PC-3 (cell line): ENCODE results near the gene TMEM63B. TPM values are rescaled to one million over a fixed set of nuclear protein-coding genes. Genes with fewer than 3 reads are reported as not detected.

Experiments
- ATAC-seq: fragments of 200-7000 bp; cut with Tn5 transposase; 2 replicates; pipeline ENCODE4 v1.9.1; 2020; ENCODE audit warnings: mild to moderate bottlenecking, moderate library complexity
- BruUV-seq: library from RNA; stranded (reverse); fragments of 400-500 nt; replicated peaks from 2 replicates; lab custom pipeline; 2021; lab: Mats Ljungman, UMichigan
- CTCF ChIA-PET: fragments of 300-600 bp; sonication (Branson Sonifier 250); formaldehyde crosslinking; loops from one replicate; lab custom pipeline; 2022; ENCODE audit warnings: antibody characterized with exemption; lab: Charles Lee
- POLR2A ChIA-PET: fragments of 300-600 bp; sonication (Branson Sonifier 250); formaldehyde crosslinking; loops from one replicate; lab custom pipeline; 2022; ENCODE audit warnings: antibody characterized with exemption; ENCODE audit not compliant: unreplicated experiment; lab: Charles Lee
- DNase-seq: peaks from one replicate; pipeline ENCODE4 v3.0.0-alpha.2; 2015
- H2AFZ ChIP-seq: fragments of 300-600 bp; sonication (generic); 2 replicates; pipeline ENCODE4 v1.6.0; 2016; ENCODE audit warnings: antibody characterized with exemption, low read length
- H3F3A ChIP-seq: fragments of 300-600 bp; sonication (generic); one replicate; pipeline ENCODE4 v1.6.0; 2017; ENCODE audit warnings: antibody characterized with exemption, low read length, control low read depth, mild to moderate bottlenecking; ENCODE audit not compliant: unreplicated experiment
- H3K27ac ChIP-seq: fragments of 300-600 bp; sonication (generic); 2 replicates; pipeline ENCODE4 v1.5.1; 2016; ENCODE audit warnings: mild to moderate bottlenecking, low read length
- H3K27me3 ChIP-seq: fragments of 300-600 bp; sonication (generic); 2 replicates; pipeline ENCODE4 v1.6.1; 2016; ENCODE audit warnings: low read length, mixed read lengths
- H3K36me3 ChIP-seq: fragments of 300-600 bp; sonication (generic); 2 replicates; pipeline ENCODE4 v1.6.1; 2016; ENCODE audit warnings: low read depth, mixed run types, low read length, mixed read lengths
- H3K4me1 ChIP-seq: fragments of 300-600 bp; sonication (generic); 2 replicates; pipeline ENCODE4 v1.5.1; 2016; ENCODE audit warnings: low read length; ENCODE audit not compliant: insufficient read depth
- H3K4me2 ChIP-seq: fragments of 300-600 bp; sonication (generic); 2 replicates; pipeline ENCODE4 v1.6.0; 2016; ENCODE audit warnings: low read length
- H3K4me3 ChIP-seq: fragments of 300-600 bp; sonication (generic); 2 replicates; pipeline ENCODE4 v1.5.1; 2016; ENCODE audit warnings: mild to moderate bottlenecking, low read length, mixed read lengths
- H3K79me2 ChIP-seq: fragments of 300-600 bp; sonication (generic); 2 replicates; pipeline ENCODE4 v1.6.1; 2017; ENCODE audit warnings: low read length, mixed read lengths
- H3K9ac ChIP-seq: fragments of 300-600 bp; sonication (generic); 2 replicates; pipeline ENCODE4 v1.6.0; 2016; ENCODE audit warnings: mild to moderate bottlenecking, low read length
- H3K9me2 ChIP-seq: fragments of 300-600 bp; sonication (generic); replicated peaks from 2 replicates; pipeline ENCODE4 v1.6.1; 2016; ENCODE audit warnings: mixed run types, low read length, mixed read lengths
- H3K9me3 ChIP-seq: fragments of 300-600 bp; sonication (generic); 2 replicates; pipeline ENCODE4 v1.6.1; 2016; ENCODE audit warnings: low read length, mixed read lengths
- H4K20me1 ChIP-seq: fragments of 300-600 bp; sonication (generic); 2 replicates; pipeline ENCODE4 v1.6.1; 2016; ENCODE audit warnings: low read length, mixed read lengths
- CTCF ChIP-seq: fragments of 300-600 bp; sonication (generic); conservative IDR thresholded peaks from 2 replicates; pipeline ENCODE4 v1.5.1; 2017; ENCODE audit warnings: antibody characterized with exemption, low read depth, mild to moderate bottlenecking, low read length
- EZH2 ChIP-seq: fragments of 300-600 bp; sonication (generic); IDR thresholded peaks from one replicate; pipeline ENCODE4 v1.6.1; 2017; ENCODE audit warnings: antibody characterized with exemption, mild to moderate bottlenecking, low read length; ENCODE audit not compliant: unreplicated experiment
- EZH2phosphoT487 ChIP-seq: fragments of 300-600 bp; sonication (generic); IDR thresholded peaks from 2 replicates; pipeline ENCODE4 v1.6.1; 2018; ENCODE audit warnings: mild to moderate bottlenecking, antibody characterized with exemption, low read length, borderline replicate concordance
- intact Hi-C: fragments of 100-400 bp; cut with micrococcal nuclease; formaldehyde crosslinking; loops from 2 replicates; pipeline ENCODE4 v1.9.0; 2023
- total RNA-seq: library from RNA; depleted of rRNA; stranded (reverse); fragments of >200 nt; gene quantifications from 2 replicates; pipeline ENCODE4 v1.2.3, GENCODE V29; 2014

Gene TMEM63B
- total RNA-seq, 1 experiment from 2014 or later = 23.6 TPM

GRCh38 chr6:44101832-44102231 is 25.5 kb upstream of the TMEM63B start:
- Histone ChIP-seq H2AFZ (no peak overlapping the region), H3F3A (no peaks in the 10 kb centered on the region), H3K36me3 (peaks cover 33% of the 10 kb centered on the region; the same call in 1 of the 2 replicates), H3K9me2 (no peaks in the 10 kb centered on the region), H3K9me3 (no peaks in the 10 kb centered on the region), H3K27me3 (no peaks in the 10 kb centered on the region), H3K4me2 (no peak overlapping the region), H4K20me1 (0 out of 2 replicates have a peak, but pooled peaks cover 13% of the 10 kb centered on the region), H3K79me2 (peaks cover 15% of the 10 kb centered on the region), H3K27ac (no peak overlapping the region), H3K4me1 (no peaks in the 10 kb centered on the region), H3K4me3 (no peak overlapping the region), H3K9ac (no peak overlapping the region)
- ATAC-seq (no peak), DNase-seq (no peak)
- no peak for TF ChIP-seq EZH2phosphoT487
- TF ChIP-seq EZH2 = no peak
- TF ChIP-seq CTCF = no peak
- ChIA-PET POLR2A (no interaction called here), CTCF (no interaction called here)
- intact Hi-C loops = no loop called here
- no TSS peak for BruUV-seq

GRCh38 chr6:44102527-44102926 is 24.8 kb upstream of the TMEM63B start:
- POLR2A ChIA-PET = no interaction called here
- DNase-seq = no peak
- Histone ChIP-seq H3K27ac (no peak overlapping the region), H3K4me1 (no peaks in the 10 kb centered on the region), H3K9me2 (no peaks in the 10 kb centered on the region), H3K4me2 (no peak overlapping the region), H2AFZ (no peak overlapping the region), H4K20me1 (0 out of 2 replicates have a peak, but pooled peaks cover 10% of the 10 kb centered on the region), H3K27me3 (no peaks in the 10 kb centered on the region), H3K4me3 (no peak overlapping the region), H3K9ac (no peak overlapping the region), H3F3A (no peaks in the 10 kb centered on the region), H3K36me3 (peaks cover 36% of the 10 kb centered on the region; the same call in 1 of the 2 replicates), H3K9me3 (no peaks in the 10 kb centered on the region), H3K79me2 (peaks cover 19% of the 10 kb centered on the region)
- TF ChIP-seq EZH2 = no peak
- no peak for TF ChIP-seq EZH2phosphoT487
- no peak for TF ChIP-seq CTCF
- CTCF ChIA-PET = interaction anchor here (0.6 kb wide), 1 partner anchor 21 kb away, joined by 5 read pairs; no protein-coding TSS in a partner anchor
- no TSS peak for BruUV-seq
- intact Hi-C loops = no loop called here
- ATAC-seq = no peak

GRCh38 chr6:44104481-44105021 is 22.8 kb upstream of the TMEM63B start:
- CTCF ChIA-PET = interaction anchor here (0.6 kb wide), 1 partner anchor 303 kb away, joined by 3 read pairs; no protein-coding TSS in a partner anchor
- H3K9ac ChIP-seq = no peak overlapping the region

More at GRCh38 chr6:44104481-44105021, 22.8 kb upstream of the TMEM63B start:
- Histone ChIP-seq H3K9me2 (no peaks in the 10 kb centered on the region), H3K27me3 (no peaks in the 10 kb centered on the region), H3K4me2 (no peak overlapping the region), H3F3A (no peaks in the 10 kb centered on the region), H3K27ac (no peak overlapping the region), H3K4me1 (no peaks in the 10 kb centered on the region), H2AFZ (no peak overlapping the region), H3K9me3 (no peaks in the 10 kb centered on the region), H3K36me3 (peaks cover 48% of the 10 kb centered on the region), H3K4me3 (no peak overlapping the region), H3K79me2 (peaks cover 37% of the 10 kb centered on the region), H4K20me1 (0 out of 2 replicates have a peak, but pooled peaks cover 10% of the 10 kb centered on the region)
- ATAC-seq (0 out of 2 replicates have a peak, but pooled peaks have one; percentile 21), DNase-seq (no peak)
- POLR2A ChIA-PET = no interaction called here
- intact Hi-C loops = no loop called here
- TF ChIP-seq EZH2phosphoT487 = no peak
- no peak for TF ChIP-seq CTCF
- no peak for TF ChIP-seq EZH2
- BruUV-seq = no TSS peak
